ENCODE results near the gene KCNJ5. TPM values are rescaled to one million over a fixed set of nuclear protein-coding genes. Genes with fewer than 3 reads are reported as not detected.

Gene KCNJ5
- polyA plus RNA-seq, 1 donor (not counting 4 experiments of a cell fraction or from before 2014, with no cell fraction given): 0.59 TPM

DNA sequence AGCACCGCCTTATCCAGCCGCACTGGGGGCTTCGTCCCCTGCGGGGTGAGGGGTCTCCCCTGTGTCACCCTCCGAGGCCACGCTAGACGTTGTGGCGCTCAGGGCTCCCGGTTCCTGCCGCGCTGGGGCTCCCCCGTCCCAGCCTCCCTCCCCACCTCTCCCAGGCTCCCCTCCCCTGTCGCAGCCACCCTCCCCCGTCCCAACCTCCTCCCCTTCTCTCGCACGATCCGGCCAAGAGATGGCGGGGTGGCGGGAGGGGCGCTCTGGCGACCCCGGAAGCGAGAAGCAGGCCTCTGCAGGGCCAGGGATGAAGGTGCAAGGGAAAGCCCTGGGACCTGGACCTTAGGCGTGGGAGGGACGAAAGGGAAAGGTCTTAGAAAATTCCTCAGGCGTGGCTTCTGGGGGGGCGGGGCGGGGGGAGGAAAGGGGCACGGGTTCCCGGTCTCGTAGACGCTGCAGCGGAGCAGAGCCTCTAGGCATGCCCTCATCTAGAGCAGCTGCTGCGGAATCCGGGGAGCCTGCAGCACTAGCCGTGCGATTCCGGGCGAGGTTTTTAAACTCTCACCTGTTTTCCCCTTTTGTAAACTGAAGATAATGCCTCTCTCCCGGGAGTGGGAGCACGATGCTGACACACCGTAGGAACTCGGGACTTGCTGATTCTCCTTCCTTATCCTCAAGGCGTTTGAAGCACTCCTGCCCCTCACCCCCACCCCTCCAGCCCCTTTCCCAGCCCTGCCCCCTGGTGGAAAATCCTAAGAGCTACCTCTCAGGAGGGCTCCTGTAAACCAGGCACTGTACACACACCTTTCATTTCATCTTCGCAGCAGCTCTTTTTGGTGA, 14.4 kb downstream of the KCNJ5 start:
- Histone ChIP-seq H3K9me3 (ENCODE audit: control insufficient read depth, low read depth, low read length) (no peaks in the 10 kb centered on the region), H3K4me2 (ENCODE audit: control insufficient read depth, extremely low read depth, insufficient read depth, low read depth, low read length) (peak overlapping the region; percentile 79), H4K20me1 (ENCODE audit: control insufficient read depth, extremely low read depth, insufficient read depth, low read length) (no peaks in the 10 kb centered on the region), H3K9me1 (ENCODE audit: control insufficient read depth, extremely low read depth, insufficient read depth, low read length) (no peaks in the 10 kb centered on the region), H3K27ac (ENCODE audit: control insufficient read depth, insufficient read depth, low read length) (peak overlapping the region; percentile 57), H3K79me2 (ENCODE audit: control insufficient read depth, insufficient read depth, low read length) (no peaks in the 10 kb centered on the region), H2AFZ (ENCODE audit: control insufficient read depth, low read length) (peak overlapping the region; percentile 62), H3K27me3 (ENCODE audit: control insufficient read depth, extremely low read depth, insufficient read depth, low read length) (no peaks in the 10 kb centered on the region), H3K9ac (ENCODE audit: control insufficient read depth, extremely low read depth, insufficient read depth, low read length) (peak overlapping the region; percentile 66), H3K4me1 (ENCODE audit: control insufficient read depth, extremely low read depth, insufficient read depth, low read length) (peaks cover 59% of the 10 kb centered on the region), H3K36me3 (ENCODE audit: control insufficient read depth in 2 of 2, extremely low read depth in 1 of 2, insufficient read depth in 2 of 2, low read length in 2 of 2) (no peaks in the 10 kb centered on the region), H3K4me3 (ENCODE audit: control insufficient read depth in 2 of 3, extremely low read depth in 1 of 3, insufficient read depth in 2 of 3, low read depth in 1 of 3, low read length in 3 of 3) (peak overlapping the region; percentile 50 to 67 (median 63))
- peak; percentile 61 for DNase-seq (ENCODE audit: low read depth, low spot score)
- TF ChIP-seq, protein P1, sequence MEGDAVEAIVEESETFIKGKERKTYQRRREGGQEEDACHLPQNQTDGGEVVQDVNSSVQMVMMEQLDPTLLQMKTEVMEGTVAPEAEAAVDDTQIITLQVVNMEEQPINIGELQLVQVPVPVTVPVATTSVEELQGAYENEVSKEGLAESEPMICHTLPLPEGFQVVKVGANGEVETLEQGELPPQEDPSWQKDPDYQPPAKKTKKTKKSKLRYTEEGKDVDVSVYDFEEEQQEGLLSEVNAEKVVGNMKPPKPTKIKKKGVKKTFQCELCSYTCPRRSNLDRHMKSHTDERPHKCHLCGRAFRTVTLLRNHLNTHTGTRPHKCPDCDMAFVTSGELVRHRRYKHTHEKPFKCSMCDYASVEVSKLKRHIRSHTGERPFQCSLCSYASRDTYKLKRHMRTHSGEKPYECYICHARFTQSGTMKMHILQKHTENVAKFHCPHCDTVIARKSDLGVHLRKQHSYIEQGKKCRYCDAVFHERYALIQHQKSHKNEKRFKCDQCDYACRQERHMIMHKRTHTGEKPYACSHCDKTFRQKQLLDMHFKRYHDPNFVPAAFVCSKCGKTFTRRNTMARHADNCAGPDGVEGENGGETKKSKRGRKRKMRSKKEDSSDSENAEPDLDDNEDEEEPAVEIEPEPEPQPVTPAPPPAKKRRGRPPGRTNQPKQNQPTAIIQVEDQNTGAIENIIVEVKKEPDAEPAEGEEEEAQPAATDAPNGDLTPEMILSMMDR (optimal IDR thresholded peaks at IDR 0.05 in 1 of 3, IDR thresholded peaks at IDR 0.05 in 1 of 3, conservative IDR thresholded peaks at IDR 0.05 in 1 of 3; ENCODE audit: extremely low read depth in 1 of 3, insufficient read depth in 2 of 3, low read length in 3 of 3): peak; percentile 44 to 65 (median 63)
- no peak for TF ChIP-seq EZH2 (IDR thresholded peaks at IDR 0.05; ENCODE audit: low read length)
- dilution Hi-C loops (cut with MboI; ENCODE audit: extremely low pct_ligation_motif_present, low sequenced_read_pairs): no loop called here
- FAIRE-seq: peak; percentile 81

DNA sequence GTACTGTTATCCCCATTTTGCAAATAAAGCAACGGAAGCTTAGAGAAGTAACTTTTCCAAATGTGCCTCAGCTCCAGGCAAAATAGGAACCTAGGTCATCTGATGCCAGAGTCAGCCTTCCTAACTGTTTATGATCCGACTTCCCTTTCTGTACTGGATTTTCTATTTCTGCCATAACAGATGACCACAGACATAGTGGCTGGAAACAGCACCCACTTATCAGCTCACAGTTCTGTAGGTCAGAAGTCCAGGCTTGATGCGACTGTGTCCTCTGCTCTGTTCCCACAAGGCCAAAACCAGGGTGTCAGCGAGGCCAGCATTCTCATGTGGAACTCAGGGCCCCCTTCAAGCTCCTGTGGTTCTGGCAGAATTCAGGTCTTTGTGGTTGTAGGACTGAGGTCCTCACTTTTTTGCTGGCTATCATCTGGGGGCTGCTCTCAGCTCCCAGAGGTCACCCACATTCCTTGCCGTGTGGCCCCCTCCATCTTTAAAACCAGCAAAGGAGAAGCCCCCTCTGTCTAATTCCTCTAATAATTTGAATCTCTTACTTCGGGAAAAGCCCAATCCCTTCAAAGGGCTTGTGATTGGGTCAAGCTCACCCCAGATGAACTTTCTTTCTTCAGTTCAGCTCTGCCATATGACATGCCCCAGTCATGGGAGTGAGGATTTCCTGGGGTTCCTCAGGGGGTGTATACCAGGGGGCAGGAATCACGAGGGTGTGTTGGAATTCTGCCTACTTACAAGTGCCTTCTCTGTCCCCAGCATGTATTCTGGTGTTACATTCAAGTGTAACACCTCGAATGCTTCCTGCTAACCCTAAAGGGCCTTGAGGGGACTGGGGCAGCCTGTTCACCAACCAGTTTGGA, 15.3 kb downstream of the KCNJ5 start:
- dilution Hi-C loops (cut with MboI; ENCODE audit: extremely low pct_ligation_motif_present, low sequenced_read_pairs): no loop called here
- Histone ChIP-seq H3K9me3 (ENCODE audit: control insufficient read depth, low read depth, low read length) (no peaks in the 10 kb centered on the region), H3K27ac (ENCODE audit: control insufficient read depth, insufficient read depth, low read length) (peak overlapping the region; percentile 23), H3K79me2 (ENCODE audit: control insufficient read depth, insufficient read depth, low read length) (no peaks in the 10 kb centered on the region), H2AFZ (ENCODE audit: control insufficient read depth, low read length) (peak overlapping the region; percentile 25), H3K4me1 (ENCODE audit: control insufficient read depth, extremely low read depth, insufficient read depth, low read length) (peaks cover 59% of the 10 kb centered on the region), H3K9me1 (ENCODE audit: control insufficient read depth, extremely low read depth, insufficient read depth, low read length) (no peaks in the 10 kb centered on the region), H3K9ac (ENCODE audit: control insufficient read depth, extremely low read depth, insufficient read depth, low read length) (peak overlapping the region; percentile 66), H3K4me3 (ENCODE audit: control insufficient read depth in 2 of 3, extremely low read depth in 1 of 3, insufficient read depth in 2 of 3, low read depth in 1 of 3, low read length in 3 of 3) (peak overlapping the region in 2 of 3 experiments; percentile 40 to 63), H3K27me3 (ENCODE audit: control insufficient read depth, extremely low read depth, insufficient read depth, low read length) (no peaks in the 10 kb centered on the region), H4K20me1 (ENCODE audit: control insufficient read depth, extremely low read depth, insufficient read depth, low read length) (no peaks in the 10 kb centered on the region), H3K36me3 (ENCODE audit: control insufficient read depth in 2 of 2, extremely low read depth in 1 of 2, insufficient read depth in 2 of 2, low read length in 2 of 2) (no peaks in the 10 kb centered on the region), H3K4me2 (ENCODE audit: control insufficient read depth, extremely low read depth, insufficient read depth, low read depth, low read length) (peak overlapping the region; percentile 79)
- TF ChIP-seq, protein P1 (optimal IDR thresholded peaks at IDR 0.05 in 1 of 3, IDR thresholded peaks at IDR 0.05 in 1 of 3, conservative IDR thresholded peaks at IDR 0.05 in 1 of 3; ENCODE audit: extremely low read depth in 1 of 3, insufficient read depth in 2 of 3, low read length in 3 of 3): no peak
- no peak for TF ChIP-seq EZH2 (IDR thresholded peaks at IDR 0.05; ENCODE audit: low read length)
- FAIRE-seq: no peak
- DNase-seq (ENCODE audit: low read depth, low spot score): no peak
